ENCODE data around the gene RBKS. TPM values are rescaled to one million over a fixed set of nuclear protein-coding genes. Genes with fewer than 3 reads are reported as not detected.

Gene RBKS
- total and polyA plus RNA-seq, 2 of the 13 experiments (the other 11 are each of a cell fraction or from before 2014, with no cell fraction given), result 7.7 to 8.3 TPM

GRCh38 chr2:27763907-27764267, 126.3 kb downstream of the RBKS start:
- H3K9ac ChIP-seq (ENCODE audit: insufficient read depth, low read depth, low read length), result no peak overlapping the region
- H3K79me2 ChIP-seq (ENCODE audit: insufficient read depth, low read length), result no peaks in the 10 kb centered on the region
- peak overlapping the region; percentile 75 for H3K27ac ChIP-seq (ENCODE audit: extremely low read length, insufficient read depth, low read length)
- no peak overlapping the region for H2AFZ ChIP-seq (ENCODE audit: low read length)
- no peak overlapping the region for H3K4me3 ChIP-seq (replicated peaks in 1 of 3; ENCODE audit: insufficient read depth in 1 of 3, low read depth in 2 of 3, low read length in 3 of 3)
- peaks cover 63% of the 10 kb centered on the region for H3K4me1 ChIP-seq (ENCODE audit: insufficient read depth, low read length)
- ATAC-seq (no peak), FAIRE-seq (no peak), DNase-seq (ENCODE audit: low spot score) (no peak)
- ChIA-PET CTCF (ENCODE audit: low intra/inter-chr PET ratio, low total read pairs) (no interaction called here), POLR2A (interaction anchor here (1.2 to 16.2 kb wide), 4 partner anchors 9 to 37 kb away, joined by 3 to 248 read pairs (median 24); no protein-coding TSS in a partner anchor)
- H3K4me2 ChIP-seq (ENCODE audit: low read depth, low read length), result peak overlapping the region; percentile 66; the same call in 1 of the 2 replicates
- no peaks in the 10 kb centered on the region; the same call in 1 of the 2 replicates for H4K20me1 ChIP-seq (ENCODE audit: insufficient read depth, low read length)
- no TSS peak for BruUV-seq (replicated peaks)
- in situ Hi-C loops (cut with HindIII; ENCODE audit: extremely low pct_ligation_motif_present, low pct_unique_long_range_greater_than_20kb), result no loop called here
- intact Hi-C loops (cut with micrococcal nuclease; ENCODE audit: unreplicated experiment), result no loop called here
- 86% methylated on average over 7 of the region's 7 CpGs for WGBS (ENCODE audit: low lambda C conversion rate)
- H3K36me3 ChIP-seq (replicated peaks in 1 of 2; ENCODE audit: control insufficient read depth in 1 of 2, insufficient read depth in 2 of 2, low read length in 2 of 2), result peaks cover 3% of the 10 kb centered on the region in 2 experiments; a peak in 3 of 5 replicates
- H3K27me3 ChIP-seq (ENCODE audit: control insufficient read depth in 1 of 2, insufficient read depth in 2 of 2, low read length in 2 of 2), result no peaks in the 10 kb centered on the region
- no peaks in the 10 kb centered on the region for H3K9me3 ChIP-seq (ENCODE audit: low read length)
- TF ChIP-seq LCORL (IDR thresholded peaks at IDR 0.05) (no peak), LCORL (CRISPR knock-in tag; IDR thresholded peaks at IDR 0.05) (no peak), PPARG (CRISPR knock-in tag; conservative IDR thresholded peaks at IDR 0.05) (peak; percentile 43; the same call in 1 of the 2 replicates), NBN (conservative IDR thresholded peaks at IDR 0.05) (no peak), ZNF230 (CRISPR knock-in tag; IDR thresholded peaks at IDR 0.05) (no peak), ZNF878 (CRISPR knock-in tag; IDR thresholded peaks at IDR 0.05) (0 out of 2 replicates have a peak, but pooled peaks have one; percentile 18), KLF13 (CRISPR knock-in tag; IDR thresholded peaks at IDR 0.05) (no peak), CBFB (CRISPR knock-in tag; IDR thresholded peaks at IDR 0.05) (no peak), TFDP2 (CRISPR knock-in tag; IDR thresholded peaks at IDR 0.05) (no peak), PTBP1 (IDR thresholded peaks at IDR 0.05; ENCODE audit: low read depth, low read length, poor library complexity, severe bottlenecking) (no peak), ZNF256 (CRISPR knock-in tag; conservative IDR thresholded peaks at IDR 0.05) (no peak), MIXL1 (CRISPR knock-in tag; IDR thresholded peaks at IDR 0.05) (no peak), ZNF552 (CRISPR knock-in tag; IDR thresholded peaks at IDR 0.05; ENCODE audit: borderline replicate concordance) (no peak), ZNF354B (CRISPR knock-in tag; IDR thresholded peaks at IDR 0.05) (no peak), ZNF567 (CRISPR knock-in tag; IDR thresholded peaks at IDR 0.05; ENCODE audit: borderline replicate concordance) (no peak), ZNF333 (CRISPR knock-in tag; IDR thresholded peaks at IDR 0.05; ENCODE audit: borderline replicate concordance) (no peak), WIZ (CRISPR knock-in tag; IDR thresholded peaks at IDR 0.05) (0 out of 2 replicates have a peak, but pooled peaks have one; percentile 11), ATF5 (CRISPR knock-in tag; IDR thresholded peaks at IDR 0.05; ENCODE audit: low read depth) (no peak), ZMYM3 (CRISPR knock-in tag; IDR thresholded peaks at IDR 0.05) (peak; percentile 66; the same call in 1 of the 2 replicates)
- TF ChIP-seq, protein P1, sequence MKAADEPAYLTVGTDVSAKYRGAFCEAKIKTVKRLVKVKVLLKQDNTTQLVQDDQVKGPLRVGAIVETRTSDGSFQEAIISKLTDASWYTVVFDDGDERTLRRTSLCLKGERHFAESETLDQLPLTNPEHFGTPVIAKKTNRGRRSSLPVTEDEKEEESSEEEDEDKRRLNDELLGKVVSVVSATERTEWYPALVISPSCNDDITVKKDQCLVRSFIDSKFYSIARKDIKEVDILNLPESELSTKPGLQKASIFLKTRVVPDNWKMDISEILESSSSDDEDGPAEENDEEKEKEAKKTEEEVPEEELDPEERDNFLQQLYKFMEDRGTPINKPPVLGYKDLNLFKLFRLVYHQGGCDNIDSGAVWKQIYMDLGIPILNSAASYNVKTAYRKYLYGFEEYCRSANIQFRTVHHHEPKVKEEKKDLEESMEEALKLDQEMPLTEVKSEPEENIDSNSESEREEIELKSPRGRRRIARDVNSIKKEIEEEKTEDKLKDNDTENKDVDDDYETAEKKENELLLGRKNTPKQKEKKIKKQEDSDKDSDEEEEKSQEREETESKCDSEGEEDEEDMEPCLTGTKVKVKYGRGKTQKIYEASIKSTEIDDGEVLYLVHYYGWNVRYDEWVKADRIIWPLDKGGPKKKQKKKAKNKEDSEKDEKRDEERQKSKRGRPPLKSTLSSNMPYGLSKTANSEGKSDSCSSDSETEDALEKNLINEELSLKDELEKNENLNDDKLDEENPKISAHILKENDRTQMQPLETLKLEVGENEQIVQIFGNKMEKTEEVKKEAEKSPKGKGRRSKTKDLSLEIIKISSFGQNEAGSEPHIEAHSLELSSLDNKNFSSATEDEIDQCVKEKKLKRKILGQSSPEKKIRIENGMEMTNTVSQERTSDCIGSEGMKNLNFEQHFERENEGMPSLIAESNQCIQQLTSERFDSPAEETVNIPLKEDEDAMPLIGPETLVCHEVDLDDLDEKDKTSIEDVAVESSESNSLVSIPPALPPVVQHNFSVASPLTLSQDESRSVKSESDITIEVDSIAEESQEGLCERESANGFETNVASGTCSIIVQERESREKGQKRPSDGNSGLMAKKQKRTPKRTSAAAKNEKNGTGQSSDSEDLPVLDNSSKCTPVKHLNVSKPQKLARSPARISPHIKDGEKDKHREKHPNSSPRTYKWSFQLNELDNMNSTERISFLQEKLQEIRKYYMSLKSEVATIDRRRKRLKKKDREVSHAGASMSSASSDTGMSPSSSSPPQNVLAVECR (CRISPR knock-in tag; IDR thresholded peaks at IDR 0.05; ENCODE audit: borderline replicate concordance), result no peak
- TF ChIP-seq, protein P2, sequence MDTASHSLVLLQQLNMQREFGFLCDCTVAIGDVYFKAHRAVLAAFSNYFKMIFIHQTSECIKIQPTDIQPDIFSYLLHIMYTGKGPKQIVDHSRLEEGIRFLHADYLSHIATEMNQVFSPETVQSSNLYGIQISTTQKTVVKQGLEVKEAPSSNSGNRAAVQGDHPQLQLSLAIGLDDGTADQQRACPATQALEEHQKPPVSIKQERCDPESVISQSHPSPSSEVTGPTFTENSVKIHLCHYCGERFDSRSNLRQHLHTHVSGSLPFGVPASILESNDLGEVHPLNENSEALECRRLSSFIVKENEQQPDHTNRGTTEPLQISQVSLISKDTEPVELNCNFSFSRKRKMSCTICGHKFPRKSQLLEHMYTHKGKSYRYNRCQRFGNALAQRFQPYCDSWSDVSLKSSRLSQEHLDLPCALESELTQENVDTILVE (CRISPR knock-in tag; IDR thresholded peaks at IDR 0.05), result no peak

Data from HepG2 (cell line).